ENCODE results near the gene CD8B.

CD8B gene

DNA sequence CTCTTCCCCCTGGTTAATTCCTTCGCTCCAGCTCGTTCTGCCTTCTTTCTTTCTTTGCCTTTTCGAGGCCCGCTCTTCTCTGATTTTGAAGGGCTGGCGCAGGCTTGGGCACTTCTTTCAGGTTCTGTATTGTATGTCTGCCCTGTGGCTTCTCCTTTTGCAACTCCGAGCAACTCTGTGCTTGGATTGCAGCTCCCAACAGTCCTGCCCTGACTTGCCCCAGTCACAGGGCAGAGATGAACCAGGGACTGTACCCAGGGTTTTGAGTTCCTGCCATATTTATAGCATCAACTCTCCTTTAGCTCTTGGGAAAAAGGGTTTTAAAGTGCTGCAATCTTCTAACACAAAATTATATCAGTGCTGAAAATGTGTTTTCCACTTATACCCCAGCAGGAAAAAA, 39.8 kb downstream of the CD8B start:
- Histone ChIP-seq H3K27me3 (ENCODE audit: insufficient read depth, poor library complexity, severe bottlenecking) (no peaks in the 10 kb centered on the region), H3K4me3 (replicated peaks; ENCODE audit: insufficient read depth, low read length) (no peak overlapping the region), H3K27ac (replicated peaks) (no peak overlapping the region)
- no peak for DNase-seq (ENCODE audit: low read depth in 1 of 2, low spot score in 1 of 2)
- TF ChIP-seq, protein P1, sequence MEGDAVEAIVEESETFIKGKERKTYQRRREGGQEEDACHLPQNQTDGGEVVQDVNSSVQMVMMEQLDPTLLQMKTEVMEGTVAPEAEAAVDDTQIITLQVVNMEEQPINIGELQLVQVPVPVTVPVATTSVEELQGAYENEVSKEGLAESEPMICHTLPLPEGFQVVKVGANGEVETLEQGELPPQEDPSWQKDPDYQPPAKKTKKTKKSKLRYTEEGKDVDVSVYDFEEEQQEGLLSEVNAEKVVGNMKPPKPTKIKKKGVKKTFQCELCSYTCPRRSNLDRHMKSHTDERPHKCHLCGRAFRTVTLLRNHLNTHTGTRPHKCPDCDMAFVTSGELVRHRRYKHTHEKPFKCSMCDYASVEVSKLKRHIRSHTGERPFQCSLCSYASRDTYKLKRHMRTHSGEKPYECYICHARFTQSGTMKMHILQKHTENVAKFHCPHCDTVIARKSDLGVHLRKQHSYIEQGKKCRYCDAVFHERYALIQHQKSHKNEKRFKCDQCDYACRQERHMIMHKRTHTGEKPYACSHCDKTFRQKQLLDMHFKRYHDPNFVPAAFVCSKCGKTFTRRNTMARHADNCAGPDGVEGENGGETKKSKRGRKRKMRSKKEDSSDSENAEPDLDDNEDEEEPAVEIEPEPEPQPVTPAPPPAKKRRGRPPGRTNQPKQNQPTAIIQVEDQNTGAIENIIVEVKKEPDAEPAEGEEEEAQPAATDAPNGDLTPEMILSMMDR (IDR thresholded peaks at IDR 0.05; ENCODE audit: insufficient read depth, low read length): no peak
- no peak for TF ChIP-seq POLR2AphosphoS5 (IDR thresholded peaks at IDR 0.05; ENCODE audit: low read depth)
- TF ChIP-seq GABPA (IDR thresholded peaks at IDR 0.05; ENCODE audit: low read depth): no peak
- TF ChIP-seq SPI1 (IDR thresholded peaks at IDR 0.05; ENCODE audit: borderline replicate concordance, low read depth): no peak
- TF ChIP-seq, protein P2, sequence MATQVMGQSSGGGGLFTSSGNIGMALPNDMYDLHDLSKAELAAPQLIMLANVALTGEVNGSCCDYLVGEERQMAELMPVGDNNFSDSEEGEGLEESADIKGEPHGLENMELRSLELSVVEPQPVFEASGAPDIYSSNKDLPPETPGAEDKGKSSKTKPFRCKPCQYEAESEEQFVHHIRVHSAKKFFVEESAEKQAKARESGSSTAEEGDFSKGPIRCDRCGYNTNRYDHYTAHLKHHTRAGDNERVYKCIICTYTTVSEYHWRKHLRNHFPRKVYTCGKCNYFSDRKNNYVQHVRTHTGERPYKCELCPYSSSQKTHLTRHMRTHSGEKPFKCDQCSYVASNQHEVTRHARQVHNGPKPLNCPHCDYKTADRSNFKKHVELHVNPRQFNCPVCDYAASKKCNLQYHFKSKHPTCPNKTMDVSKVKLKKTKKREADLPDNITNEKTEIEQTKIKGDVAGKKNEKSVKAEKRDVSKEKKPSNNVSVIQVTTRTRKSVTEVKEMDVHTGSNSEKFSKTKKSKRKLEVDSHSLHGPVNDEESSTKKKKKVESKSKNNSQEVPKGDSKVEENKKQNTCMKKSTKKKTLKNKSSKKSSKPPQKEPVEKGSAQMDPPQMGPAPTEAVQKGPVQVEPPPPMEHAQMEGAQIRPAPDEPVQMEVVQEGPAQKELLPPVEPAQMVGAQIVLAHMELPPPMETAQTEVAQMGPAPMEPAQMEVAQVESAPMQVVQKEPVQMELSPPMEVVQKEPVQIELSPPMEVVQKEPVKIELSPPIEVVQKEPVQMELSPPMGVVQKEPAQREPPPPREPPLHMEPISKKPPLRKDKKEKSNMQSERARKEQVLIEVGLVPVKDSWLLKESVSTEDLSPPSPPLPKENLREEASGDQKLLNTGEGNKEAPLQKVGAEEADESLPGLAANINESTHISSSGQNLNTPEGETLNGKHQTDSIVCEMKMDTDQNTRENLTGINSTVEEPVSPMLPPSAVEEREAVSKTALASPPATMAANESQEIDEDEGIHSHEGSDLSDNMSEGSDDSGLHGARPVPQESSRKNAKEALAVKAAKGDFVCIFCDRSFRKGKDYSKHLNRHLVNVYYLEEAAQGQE (IDR thresholded peaks at IDR 0.05; ENCODE audit: insufficient replicate concordance, low read depth): no peak

DNA sequence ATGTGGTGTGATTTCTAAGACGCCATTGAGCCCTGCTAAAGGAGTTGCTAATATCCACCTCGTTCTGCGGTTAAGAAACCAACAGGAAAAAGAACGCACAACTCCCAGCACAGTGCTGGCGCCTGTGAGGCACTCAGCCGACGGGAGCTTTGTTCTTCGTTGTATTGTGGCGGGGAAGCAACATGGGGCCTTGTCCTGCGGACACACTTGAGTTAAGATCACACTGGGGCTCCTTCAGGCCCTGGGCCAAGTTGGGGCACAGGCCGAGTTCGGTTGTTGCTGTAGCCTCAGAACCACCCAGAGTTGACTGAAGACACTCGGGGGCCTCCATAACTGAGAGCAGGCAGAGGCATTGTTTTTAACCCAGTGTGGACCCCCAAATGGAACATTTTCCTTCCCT, 40.4 kb downstream of the CD8B start:
- Histone ChIP-seq H3K27ac (replicated peaks) (no peak overlapping the region), H3K4me3 (replicated peaks; ENCODE audit: insufficient read depth, low read length) (no peak overlapping the region), H3K27me3 (ENCODE audit: insufficient read depth, poor library complexity, severe bottlenecking) (no peaks in the 10 kb centered on the region)
- DNase-seq (ENCODE audit: low read depth in 1 of 2, low spot score in 1 of 2): no peak
- TF ChIP-seq, protein P2 (IDR thresholded peaks at IDR 0.05; ENCODE audit: insufficient replicate concordance, low read depth): no peak
- TF ChIP-seq, protein P1 (IDR thresholded peaks at IDR 0.05; ENCODE audit: insufficient read depth, low read length): no peak
- no peak for TF ChIP-seq SPI1 (IDR thresholded peaks at IDR 0.05; ENCODE audit: borderline replicate concordance, low read depth)
- TF ChIP-seq GABPA (IDR thresholded peaks at IDR 0.05; ENCODE audit: low read depth): no peak
- TF ChIP-seq POLR2AphosphoS5 (IDR thresholded peaks at IDR 0.05; ENCODE audit: low read depth): no peak

DNA sequence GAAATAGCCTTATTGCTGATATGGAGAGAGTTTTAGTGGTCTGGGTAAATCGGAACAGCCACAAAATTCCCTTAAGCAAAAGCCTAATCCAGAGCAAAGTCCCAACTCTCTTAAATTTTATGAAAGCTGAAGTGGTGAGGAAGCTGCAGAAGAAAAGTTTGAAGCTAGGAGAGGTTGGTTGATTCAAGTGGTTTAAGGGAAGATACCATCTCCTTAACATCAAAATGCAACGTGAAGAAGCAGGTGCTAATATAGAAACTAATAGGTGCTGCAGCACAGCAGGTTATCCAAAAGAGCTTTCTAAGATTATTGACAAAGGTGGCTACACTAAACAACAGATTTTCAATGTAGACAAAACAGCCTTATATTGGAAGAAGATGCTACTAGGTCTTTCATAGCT, 42.7 kb downstream of the CD8B start:
- Histone ChIP-seq H3K27me3 (ENCODE audit: insufficient read depth, poor library complexity, severe bottlenecking) (peaks cover 2% of the 10 kb centered on the region), H3K27ac (replicated peaks) (no peak overlapping the region), H3K4me3 (replicated peaks; ENCODE audit: insufficient read depth, low read length) (no peak overlapping the region)
- no peak for DNase-seq (ENCODE audit: low read depth in 1 of 2, low spot score in 1 of 2)
- TF ChIP-seq, protein P1 (IDR thresholded peaks at IDR 0.05; ENCODE audit: insufficient read depth, low read length): no peak
- TF ChIP-seq POLR2AphosphoS5 (IDR thresholded peaks at IDR 0.05; ENCODE audit: low read depth): no peak
- no peak for TF ChIP-seq SPI1 (IDR thresholded peaks at IDR 0.05; ENCODE audit: borderline replicate concordance, low read depth)
- TF ChIP-seq, protein P2 (IDR thresholded peaks at IDR 0.05; ENCODE audit: insufficient replicate concordance, low read depth): no peak
- TF ChIP-seq GABPA (IDR thresholded peaks at IDR 0.05; ENCODE audit: low read depth): no peak
